Measurements from ENCODE around the gene CDK2AP2. TPM values are rescaled to one million over a fixed set of nuclear protein-coding genes. Genes with fewer than 3 reads are reported as not detected.

CDK2AP2 gene
- total RNA-seq, 1 donor from 2014 or later, result 27.8 TPM

DNA sequence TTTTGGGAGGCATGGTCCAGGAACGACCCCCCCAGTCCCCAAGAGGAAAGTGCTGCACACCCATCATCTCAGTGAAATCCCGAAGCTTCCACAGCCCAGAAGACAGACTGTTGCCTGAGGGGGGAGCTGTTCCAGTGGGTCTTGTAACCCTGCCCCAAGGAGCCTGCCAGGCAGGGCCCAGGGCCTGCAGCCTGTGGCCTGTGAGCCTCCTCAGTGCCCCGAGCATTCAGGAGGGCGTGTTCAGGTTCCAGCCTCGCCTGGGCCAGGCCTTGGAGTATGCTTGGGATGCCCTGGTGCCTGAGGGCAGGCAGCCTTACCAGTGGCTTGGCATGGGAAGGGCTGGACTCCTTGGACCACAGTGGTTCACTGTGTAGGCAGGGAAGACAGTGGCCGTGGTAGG lies 33.2 kb upstream of the CDK2AP2 start:
- Mint-ChIP-seq H3K9me3 (ENCODE audit: unreplicated experiment) (no peaks in the 10 kb centered on the region), H3K4me3 (ENCODE audit: unreplicated experiment) (no peak overlapping the region), H3K27me3 (ENCODE audit: unreplicated experiment) (peaks cover 5% of the 10 kb centered on the region), H3K36me3 (ENCODE audit: low read depth, unreplicated experiment) (no peaks in the 10 kb centered on the region), H3K4me1 (ENCODE audit: unreplicated experiment) (no peaks in the 10 kb centered on the region), H3K27ac (ENCODE audit: unreplicated experiment) (no peak overlapping the region)
- no peak for DNase-seq (ENCODE audit: low spot score)
- TF ChIP-seq, protein P1, sequence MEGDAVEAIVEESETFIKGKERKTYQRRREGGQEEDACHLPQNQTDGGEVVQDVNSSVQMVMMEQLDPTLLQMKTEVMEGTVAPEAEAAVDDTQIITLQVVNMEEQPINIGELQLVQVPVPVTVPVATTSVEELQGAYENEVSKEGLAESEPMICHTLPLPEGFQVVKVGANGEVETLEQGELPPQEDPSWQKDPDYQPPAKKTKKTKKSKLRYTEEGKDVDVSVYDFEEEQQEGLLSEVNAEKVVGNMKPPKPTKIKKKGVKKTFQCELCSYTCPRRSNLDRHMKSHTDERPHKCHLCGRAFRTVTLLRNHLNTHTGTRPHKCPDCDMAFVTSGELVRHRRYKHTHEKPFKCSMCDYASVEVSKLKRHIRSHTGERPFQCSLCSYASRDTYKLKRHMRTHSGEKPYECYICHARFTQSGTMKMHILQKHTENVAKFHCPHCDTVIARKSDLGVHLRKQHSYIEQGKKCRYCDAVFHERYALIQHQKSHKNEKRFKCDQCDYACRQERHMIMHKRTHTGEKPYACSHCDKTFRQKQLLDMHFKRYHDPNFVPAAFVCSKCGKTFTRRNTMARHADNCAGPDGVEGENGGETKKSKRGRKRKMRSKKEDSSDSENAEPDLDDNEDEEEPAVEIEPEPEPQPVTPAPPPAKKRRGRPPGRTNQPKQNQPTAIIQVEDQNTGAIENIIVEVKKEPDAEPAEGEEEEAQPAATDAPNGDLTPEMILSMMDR (IDR thresholded peaks at IDR 0.05; ENCODE audit: unreplicated experiment), result no peak

DNA sequence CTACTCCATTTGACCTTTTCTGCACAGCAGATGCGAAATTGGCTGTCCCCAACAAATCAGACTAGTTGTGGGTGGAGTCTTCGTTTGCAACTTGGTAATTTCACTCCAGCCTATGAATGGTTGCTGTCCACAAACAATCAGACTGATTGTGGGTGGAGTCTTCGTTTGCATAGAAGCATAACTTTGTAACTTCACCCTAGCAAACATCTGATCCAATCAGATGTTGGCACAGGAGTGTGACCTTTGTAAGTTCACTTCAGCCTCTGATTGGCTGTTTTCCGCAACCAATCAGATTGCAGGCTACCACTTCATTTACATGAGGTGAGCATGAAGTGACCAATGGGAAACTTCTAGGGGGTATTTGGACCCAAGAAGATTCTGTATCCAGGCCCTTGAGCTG lies 31.6 kb upstream of the CDK2AP2 start:
- Mint-ChIP-seq H3K9me3 (ENCODE audit: unreplicated experiment) (peaks cover 1% of the 10 kb centered on the region), H3K27me3 (ENCODE audit: unreplicated experiment) (peaks cover 5% of the 10 kb centered on the region), H3K4me1 (ENCODE audit: unreplicated experiment) (no peaks in the 10 kb centered on the region), H3K27ac (ENCODE audit: unreplicated experiment) (no peak overlapping the region), H3K36me3 (ENCODE audit: low read depth, unreplicated experiment) (no peaks in the 10 kb centered on the region), H3K4me3 (ENCODE audit: unreplicated experiment) (no peak overlapping the region)
- no peak for DNase-seq (ENCODE audit: low spot score)
- TF ChIP-seq, protein P1 (IDR thresholded peaks at IDR 0.05; ENCODE audit: unreplicated experiment), result no peak

DNA sequence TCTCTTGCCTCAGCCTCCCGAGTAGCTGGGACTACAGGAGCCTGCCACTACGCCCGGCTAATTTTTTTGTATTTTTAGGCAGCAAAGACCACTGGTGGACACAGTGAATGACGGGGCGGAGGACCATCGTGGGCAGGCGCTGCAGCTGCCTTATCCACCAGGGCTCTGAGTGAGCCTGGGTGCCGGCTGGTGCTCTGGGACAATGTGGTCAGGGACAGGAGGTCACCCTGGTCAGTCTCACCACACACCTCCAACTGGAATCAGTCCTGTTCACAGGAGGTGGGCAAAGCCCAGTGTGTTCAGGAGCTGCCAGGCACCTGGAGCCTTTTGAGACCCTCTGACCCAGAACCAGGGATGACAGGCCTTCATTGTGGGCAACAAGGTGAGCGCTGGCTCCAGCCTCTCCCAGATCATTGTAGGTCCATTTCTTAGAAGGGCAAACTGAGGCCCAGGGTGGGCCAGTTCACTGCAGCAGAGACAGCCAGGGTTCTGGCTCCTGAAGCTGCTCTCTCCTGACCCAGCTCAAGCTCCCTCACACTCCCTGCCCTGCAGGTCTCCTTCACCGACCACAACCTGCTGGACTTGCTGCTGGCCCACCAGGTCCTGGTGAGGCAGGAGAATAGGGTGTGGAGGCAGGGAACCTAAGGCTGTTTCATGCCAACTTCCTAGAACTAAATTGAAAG lies 31.0 kb upstream of the CDK2AP2 start:
- TF ChIP-seq, protein P1 (IDR thresholded peaks at IDR 0.05; ENCODE audit: unreplicated experiment), result no peak
- Mint-ChIP-seq H3K4me3 (ENCODE audit: unreplicated experiment) (no peak overlapping the region), H3K4me1 (ENCODE audit: unreplicated experiment) (no peaks in the 10 kb centered on the region), H3K9me3 (ENCODE audit: unreplicated experiment) (peaks cover 5% of the 10 kb centered on the region), H3K27me3 (ENCODE audit: unreplicated experiment) (peaks cover 5% of the 10 kb centered on the region), H3K27ac (ENCODE audit: unreplicated experiment) (no peak overlapping the region), H3K36me3 (ENCODE audit: low read depth, unreplicated experiment) (no peaks in the 10 kb centered on the region)
- DNase-seq (ENCODE audit: low spot score), result no peak

DNA sequence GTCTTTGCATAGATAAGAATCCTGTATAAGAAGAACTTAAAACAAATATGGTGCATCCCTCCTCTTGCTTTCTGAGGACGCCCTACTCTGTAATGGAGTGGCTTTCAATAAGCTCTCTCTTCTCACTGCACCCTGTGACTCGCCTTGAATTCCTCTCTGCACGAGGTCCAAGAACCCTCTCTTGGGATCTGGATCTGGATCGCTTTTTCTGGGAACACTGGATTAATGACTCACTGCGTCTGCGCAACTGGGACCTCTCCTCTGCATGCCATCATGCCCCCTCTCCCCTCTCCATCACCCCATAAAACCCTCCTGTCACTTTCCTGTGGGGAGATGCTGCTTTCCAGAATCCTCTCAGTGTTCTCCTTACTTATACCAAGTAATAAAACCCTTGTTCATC lies 30.3 kb upstream of the CDK2AP2 start:
- no peak overlapping the region for H3K4me3 Mint-ChIP-seq (ENCODE audit: unreplicated experiment)
- no peak for DNase-seq (ENCODE audit: low spot score)
- H3K36me3 Mint-ChIP-seq (ENCODE audit: low read depth, unreplicated experiment), result no peaks in the 10 kb centered on the region
- no peak overlapping the region for H3K27ac Mint-ChIP-seq (ENCODE audit: unreplicated experiment)
- no peaks in the 10 kb centered on the region for H3K4me1 Mint-ChIP-seq (ENCODE audit: unreplicated experiment)
- H3K9me3 Mint-ChIP-seq (ENCODE audit: unreplicated experiment), result peaks cover 5% of the 10 kb centered on the region
- TF ChIP-seq, protein P1 (IDR thresholded peaks at IDR 0.05; ENCODE audit: unreplicated experiment), result no peak
- peaks cover 5% of the 10 kb centered on the region for H3K27me3 Mint-ChIP-seq (ENCODE audit: unreplicated experiment)

DNA sequence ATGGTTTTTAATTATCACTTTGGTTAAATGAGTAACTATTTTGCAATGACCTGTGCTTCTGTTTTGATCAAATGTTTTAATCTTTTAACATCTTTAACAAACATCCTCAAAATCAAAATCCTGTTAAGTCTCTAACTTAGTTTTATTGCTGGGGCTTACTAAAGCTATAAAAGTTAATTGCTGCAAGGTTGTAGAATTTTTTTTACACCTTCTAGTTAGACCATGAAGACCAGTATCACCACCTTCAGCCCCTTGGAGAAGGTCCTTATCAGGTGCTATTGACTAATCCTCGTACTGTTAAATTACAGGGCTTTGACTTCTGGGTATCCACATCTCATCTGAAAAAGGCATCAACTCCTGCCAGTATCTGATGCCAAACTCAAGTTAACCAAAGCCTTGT lies 27.6 kb upstream of the CDK2AP2 start:
- Mint-ChIP-seq H3K27ac (ENCODE audit: unreplicated experiment) (no peak overlapping the region), H3K27me3 (ENCODE audit: unreplicated experiment) (no peaks in the 10 kb centered on the region), H3K4me1 (ENCODE audit: unreplicated experiment) (no peaks in the 10 kb centered on the region), H3K9me3 (ENCODE audit: unreplicated experiment) (peaks cover 5% of the 10 kb centered on the region), H3K4me3 (ENCODE audit: unreplicated experiment) (no peak overlapping the region), H3K36me3 (ENCODE audit: low read depth, unreplicated experiment) (no peaks in the 10 kb centered on the region)
- TF ChIP-seq, protein P1 (IDR thresholded peaks at IDR 0.05; ENCODE audit: unreplicated experiment), result no peak
- DNase-seq (ENCODE audit: low spot score), result no peak

All from endothelial cell (in vitro differentiated cells).